H1 (cell line): ENCODE results near the gene DNTT. TPM values are rescaled to one million over a fixed set of nuclear protein-coding genes. Genes with fewer than 3 reads are reported as not detected.

Experiments
- CTCF ChIA-PET: fragments of 300-600 bp; sonication (Branson Sonifier 250); formaldehyde crosslinking; loops from one replicate; lab custom pipeline; 2021; ENCODE audit not compliant: partially characterized antibody; lab: Charles Lee
- POLR2A ChIA-PET: fragments of 300-600 bp; sonication (Branson Sonifier 250); formaldehyde crosslinking; loops from one replicate; lab custom pipeline; 2021; ENCODE audit warnings: inconsistent platforms; ENCODE audit not compliant: partially characterized antibody; lab: Charles Lee
- DNase-seq, 2 experiments: peaks; one replicate each; pipeline versions ENCODE4 v3.0.0 to v3.0.0-alpha.2; 2010 to 2022; ENCODE audit warnings: low spot score in 2 of 2, low read depth in 1 of 2, mixed read lengths in 1 of 2
- FAIRE-seq: peaks from 2 replicates; lab custom pipeline; 2011; peaks lifted over from hg19 to GRCh38; lab: Jason Lieb, UNC
- H2AFZ ChIP-seq: 2 replicates; pipeline ENCODE4 v1.8.1; 2012; ENCODE audit warnings: low read length, inconsistent platforms
- H2AK5ac ChIP-seq: 2 replicates; pipeline ENCODE4 v1.6.1; 2013; ENCODE audit warnings: low read depth, low read length
- H2BK120ac ChIP-seq: replicated peaks from 2 replicates; pipeline ENCODE3; 2013; ENCODE audit warnings: low read depth, low read length, inconsistent platforms
- H2BK12ac ChIP-seq: 2 replicates; pipeline ENCODE4 v1.6.1; 2013; ENCODE audit warnings: low read depth, low read length
- H2BK15ac ChIP-seq: 2 replicates; pipeline ENCODE4 v1.6.1; 2013; ENCODE audit warnings: low read length
- H2BK20ac ChIP-seq: 2 replicates; pipeline ENCODE4 v1.6.1; 2013; ENCODE audit warnings: low read length
- H2BK5ac ChIP-seq: 2 replicates; pipeline ENCODE4 v1.6.1; 2013; ENCODE audit warnings: low read depth, low read length
- H3K14ac ChIP-seq: 2 replicates; pipeline ENCODE4 v1.6.1; 2013; ENCODE audit warnings: inconsistent platforms; ENCODE audit not compliant: insufficient read length
- H3K18ac ChIP-seq: 2 replicates; pipeline ENCODE4 v1.6.1; 2013; ENCODE audit warnings: low read length; ENCODE audit errors: extremely low read depth
- H3K23ac ChIP-seq: 2 replicates; pipeline ENCODE4 v1.6.1; 2013; ENCODE audit warnings: inconsistent platforms; ENCODE audit not compliant: insufficient read length
- H3K23me2 ChIP-seq: 2 replicates; pipeline ENCODE4 v1.6.1; 2013; ENCODE audit warnings: low read depth, low read length
- H3K27ac ChIP-seq: 2 replicates; pipeline ENCODE4 v1.6.1; 2011; ENCODE audit warnings: low read depth, low read length, inconsistent platforms
- H3K27me3 ChIP-seq, 4 experiments: replicated peaks in 1 of 4; 1 replicate in 1 of 4; 2 replicates in 3 of 4; pipeline versions ENCODE4 v1.6.1 to v1.8.1; 2011 to 2013; ENCODE audit warnings: low read length in 3 of 4, mild to moderate bottlenecking in 3 of 4, inconsistent platforms in 2 of 4, mixed read lengths in 2 of 4, moderate library complexity in 1 of 4; ENCODE audit not compliant: control insufficient read depth in 3 of 4, insufficient read depth in 3 of 4; ENCODE audit errors: extremely low read depth in 1 of 4
- H3K36me3 ChIP-seq, 4 experiments: 2 replicates each; pipeline versions ENCODE4 v1.6.1 to v1.8.1; 2011 to 2013; ENCODE audit warnings: mild to moderate bottlenecking in 4 of 4, low read length in 3 of 4, moderate library complexity in 2 of 4, control low read depth in 1 of 4, inconsistent platforms in 1 of 4; ENCODE audit not compliant: insufficient read depth in 4 of 4, control insufficient read depth in 2 of 4
- H3K4ac ChIP-seq: replicated peaks from 2 replicates; pipeline ENCODE3; 2013; ENCODE audit warnings: low read length, low read depth, mixed read lengths, inconsistent platforms; ENCODE audit not compliant: insufficient read length
- H3K4me1 ChIP-seq, 4 experiments: replicated peaks in 1 of 4; 1 replicate in 1 of 4; 2 replicates in 3 of 4; pipeline versions ENCODE4 v1.6.1 to v1.8.1; 2011 to 2013; ENCODE audit warnings: low read length in 3 of 4, inconsistent platforms in 2 of 4, mixed read lengths in 1 of 4; ENCODE audit not compliant: insufficient read depth in 4 of 4, control insufficient read depth in 3 of 4
- H3K4me2 ChIP-seq, 2 experiments: 2 replicates each; pipeline versions ENCODE4 v1.6.1 to v1.8.1; 2011 to 2013; ENCODE audit warnings: low read depth in 2 of 2, low read length in 2 of 2, control low read depth in 1 of 2, inconsistent platforms in 1 of 2, mild to moderate bottlenecking in 1 of 2; ENCODE audit not compliant: insufficient read depth in 1 of 2
- H3K4me3 ChIP-seq, 4 experiments: fragments of 200-600, 300-600 bp in 1 of 4; sonication (generic), shearing (Covaris generic), sonication (Bioruptor Twin) in 1 of 4; 2 replicates each; pipeline versions ENCODE4 v1.5.1 to v1.8.1; 2011 to 2016; ENCODE audit warnings: low read length in 4 of 4, low read depth in 3 of 4, control low read depth in 2 of 4, inconsistent platforms in 2 of 4, mild to moderate bottlenecking in 2 of 4, mixed read lengths in 1 of 4, moderate library complexity in 1 of 4; ENCODE audit not compliant: insufficient read depth in 2 of 4; ENCODE audit errors: extremely low read depth in 1 of 4
- H3K56ac ChIP-seq: replicated peaks from 2 replicates; pipeline ENCODE3; 2013; ENCODE audit warnings: low read depth, mild to moderate bottlenecking, mixed read lengths, low read length, inconsistent platforms; ENCODE audit not compliant: insufficient read length
- H3K79me1 ChIP-seq: 2 replicates; pipeline ENCODE4 v1.6.1; 2013; ENCODE audit warnings: low read depth, low read length, control low read depth
- H3K79me2 ChIP-seq, 2 experiments: 2 replicates each; pipeline versions ENCODE4 v1.6.1 to v1.8.1; 2012 to 2013; ENCODE audit warnings: low read length in 2 of 2, mild to moderate bottlenecking in 2 of 2, inconsistent platforms in 1 of 2; ENCODE audit not compliant: insufficient read depth in 2 of 2, control insufficient read depth in 1 of 2
- H3K9ac ChIP-seq, 4 experiments: replicated peaks in 1 of 4; 1 replicate in 1 of 4; 2 replicates in 3 of 4; pipeline versions ENCODE4 v1.6.1 to v1.8.1; 2011 to 2013; ENCODE audit warnings: low read depth in 3 of 4, low read length in 3 of 4, control low read depth in 2 of 4, mild to moderate bottlenecking in 2 of 4, moderate library complexity in 2 of 4, inconsistent platforms in 1 of 4; ENCODE audit errors: extremely low read depth in 1 of 4
- H3K9me3 ChIP-seq, 2 experiments: 2 replicates each; pipeline versions ENCODE4 v1.6.1 to v1.8.1; 2012 to 2013; ENCODE audit warnings: mild to moderate bottlenecking in 2 of 2, moderate library complexity in 2 of 2, control low read depth in 1 of 2, inconsistent platforms in 1 of 2, low read depth in 1 of 2, low read length in 1 of 2, mixed read lengths in 1 of 2; ENCODE audit not compliant: insufficient read depth in 2 of 2
- H4K20me1 ChIP-seq, 2 experiments: replicated peaks in 1 of 2; 2 replicates each; pipeline versions ENCODE3 to v1.8.1; 2011 to 2013; ENCODE audit warnings: inconsistent platforms in 2 of 2, low read length in 2 of 2, mild to moderate bottlenecking in 1 of 2; ENCODE audit not compliant: insufficient read depth in 2 of 2, control insufficient read depth in 1 of 2
- H4K5ac ChIP-seq: 2 replicates; pipeline ENCODE4 v1.6.1; 2013; ENCODE audit warnings: low read length, low read depth, mixed read lengths, inconsistent platforms; ENCODE audit not compliant: insufficient read length
- H4K8ac ChIP-seq: 2 replicates; pipeline ENCODE4 v1.8.0; 2013; ENCODE audit warnings: mild to moderate bottlenecking, moderate library complexity, low read length, inconsistent platforms; ENCODE audit not compliant: insufficient read depth; ENCODE audit errors: extremely low read depth
- H4K91ac ChIP-seq: replicated peaks from 2 replicates; pipeline ENCODE3; 2013; ENCODE audit warnings: low read length, mixed read lengths, inconsistent platforms; ENCODE audit not compliant: insufficient read length
- EZH2 ChIP-seq: fragments of 200-600 bp; sonication (generic); IDR thresholded peaks from 2 replicates; pipeline ENCODE4 v1.7.1; 2012; ENCODE audit warnings: low read depth, mild to moderate bottlenecking, moderate library complexity, low read length, inconsistent platforms; ENCODE audit not compliant: severe bottlenecking
- GTF2F1 ChIP-seq: IDR thresholded peaks from 2 replicates; pipeline ENCODE4 v1.6.1; 2012; ENCODE audit warnings: low read depth, low read length, improper control_type of control experiment, borderline replicate concordance
- HDAC6 ChIP-seq: IDR thresholded peaks from one replicate; pipeline ENCODE4 v1.7.1; 2012; ENCODE audit warnings: low read depth, mild to moderate bottlenecking, inconsistent platforms, low read length, moderate library complexity
- KDM4A ChIP-seq: IDR thresholded peaks from one replicate; pipeline ENCODE4 v1.7.1; 2012; ENCODE audit warnings: low read depth, mild to moderate bottlenecking, moderate library complexity, low read length, inconsistent platforms; ENCODE audit not compliant: severe bottlenecking
- MAFK ChIP-seq: IDR thresholded peaks from 2 replicates; pipeline ENCODE4 v1.6.1; 2012; ENCODE audit warnings: low read depth, mild to moderate bottlenecking, improper control_type of control experiment, low read length
- NANOG ChIP-seq: IDR thresholded peaks from 2 replicates; pipeline ENCODE4 v1.6.1; 2011; ENCODE audit warnings: low read length, low read depth, mild to moderate bottlenecking, inconsistent platforms; ENCODE audit not compliant: insufficient read depth, poor library complexity, severe bottlenecking
- POLR2A ChIP-seq, 2 experiments: IDR thresholded peaks; 1 replicate in 1 of 2; 2 replicates in 1 of 2; pipeline ENCODE4 v1.6.1; 2011; ENCODE audit warnings: low read depth in 2 of 2, low read length in 2 of 2, mild to moderate bottlenecking in 2 of 2; ENCODE audit errors: control extremely low read depth in 1 of 2
- POLR2AphosphoS5 ChIP-seq: IDR thresholded peaks from 2 replicates; pipeline ENCODE4 v1.6.1; 2011; ENCODE audit warnings: low read depth, low read length
- RNF2 ChIP-seq: fragments of 200-900, 300-1000 bp; sonication (generic); IDR thresholded peaks from 2 replicates; pipeline ENCODE4 v1.7.1; 2016; ENCODE audit warnings: borderline replicate concordance, low read depth, mild to moderate bottlenecking, antibody characterized with exemption, low read length; ENCODE audit not compliant: poor library complexity, severe bottlenecking; ENCODE audit errors: missing control alignments
- SAP30 ChIP-seq: fragments of 300-600 bp; sonication (generic); IDR thresholded peaks from 2 replicates; pipeline ENCODE4 v1.7.1; 2012; ENCODE audit warnings: low read length, moderate library complexity, mild to moderate bottlenecking, inconsistent platforms; ENCODE audit not compliant: insufficient read depth, insufficient replicate concordance
- SP2 ChIP-seq: IDR thresholded peaks from 2 replicates; pipeline ENCODE4 v1.6.1; 2012; ENCODE audit warnings: mild to moderate bottlenecking, low read length, inconsistent platforms
- SRF ChIP-seq: IDR thresholded peaks from 2 replicates; pipeline ENCODE4 v1.6.1; 2011; ENCODE audit warnings: mild to moderate bottlenecking, low read depth, low read length, moderate library complexity
- TCF12 ChIP-seq: IDR thresholded peaks from 2 replicates; pipeline ENCODE4 v1.6.1; 2011; ENCODE audit warnings: low read depth, mild to moderate bottlenecking, low read length
- WGBS, 2 experiments: shearing (Covaris generic) in 1 of 2; methylation state at CpG; one replicate each; pipeline versions ENCODE4 v1.1.6 to v1.1.7; 2013 to 2015; ENCODE audit warnings: low lambda C conversion rate in 2 of 2, mixed read lengths in 2 of 2, inconsistent platforms in 1 of 2, low coverage in 1 of 2, missing lambda C conversion rate in 1 of 2; ENCODE audit not compliant: insufficient replicate concordance in 2 of 2, insufficient coverage in 1 of 2, insufficient read length in 1 of 2; ENCODE audit errors: extremely low coverage in 1 of 2, missing lambda C conversion rate in 1 of 2; 5-methylcytosine and 5-hydroxymethylcytosine counted together
- polyA plus RNA-seq, 7 experiments: library from polyadenylated mRNA; depleted of rRNA in 3 of 7; stranded (reverse) in 5 of 7; unstranded in 2 of 7; fragments of >200 nt in 5 of 7; fragments of 200-250 nt in 2 of 7; gene quantifications; 1 replicate in 5 of 7; 2 replicates in 1 of 7; 4 replicates in 1 of 7; pipeline versions ENCODE4 v1.2.1 to v1.2.3, GENCODE V29; 2011 to 2013; ENCODE audit warnings: missing spikeins in 2 of 7, mixed read lengths in 2 of 7
- total RNA-seq: library from RNA; stranded (reverse); fragmentation: NEBNext Ultra II Directional; extraction: Animal tissue kit (Norgen Biotek cat#: 25700); gene quantifications from 2 replicates; pipeline ENCODE4 v1.2.1, GENCODE V29; 2021

DNTT gene
- total and polyA plus RNA-seq, 2 of the 8 experiments (the other 6 are each of a cell fraction or from before 2014, with no cell fraction given): not detected

- Histone ChIP-seq H3K23ac (no peak overlapping the region), H2AFZ (0 out of 2 replicates have a peak overlapping the region, but pooled peaks have one; percentile 7), H2BK120ac (no peak overlapping the region), H3K27ac (no peak overlapping the region), H3K4me1 (peaks cover 0 to 13% (median 4%) of the 10 kb centered on the region in 4 experiments; a peak in 5 of 7 replicates), H2BK20ac (no peak overlapping the region), H4K5ac (no peak overlapping the region), H3K9me3 (no peaks in the 10 kb centered on the region), H2BK5ac (no peak overlapping the region), H3K79me1 (no peaks in the 10 kb centered on the region), H3K4ac (no peak overlapping the region), H3K4me3 (no peak overlapping the region), H3K56ac (no peak overlapping the region), H3K23me2 (no peaks in the 10 kb centered on the region), H2AK5ac (no peak overlapping the region), H4K8ac (no peak overlapping the region), H2BK15ac (no peak overlapping the region), H3K36me3 (no peaks in the 10 kb centered on the region), H3K18ac (no peak overlapping the region), H3K14ac (no peak overlapping the region), H4K91ac (no peak overlapping the region), H3K9ac (no peak overlapping the region), H4K20me1 (no peaks in the 10 kb centered on the region), H3K79me2 (no peaks in the 10 kb centered on the region), H2BK12ac (no peak overlapping the region), H3K27me3 (no peaks in the 10 kb centered on the region), H3K4me2 (no peak overlapping the region)
- POLR2A ChIA-PET: no interaction called here
- FAIRE-seq: no peak
- 68% methylated on average over 5 of the region's 5 CpGs; no CpG with 5 or more reads in 1 of the 2 experiments for WGBS, 2 experiments
- no peak for DNase-seq
- CTCF ChIA-PET: interaction anchor here (0.6 to 9.0 kb wide), 21 partner anchors 8 to 321 kb away, joined by 3 to 197 read pairs (median 4); no protein-coding TSS in a partner anchor
- TF ChIP-seq SP2: no peak
- no peak for TF ChIP-seq EZH2
- no peak for TF ChIP-seq POLR2AphosphoS5
- TF ChIP-seq HDAC6: no peak
- TF ChIP-seq TCF12: no peak
- TF ChIP-seq SAP30: no peak
- no peak for TF ChIP-seq RNF2
- no peak for TF ChIP-seq NANOG
- TF ChIP-seq MAFK: no peak
- no peak for TF ChIP-seq SRF
- TF ChIP-seq POLR2A (IDR thresholded peaks at IDR 0.05; ENCODE audit: control extremely low read depth in 1 of 2, low read depth in 2 of 2, low read length in 2 of 2): no peak
- no peak for TF ChIP-seq GTF2F1
- TF ChIP-seq KDM4A: no peak
Measured at GRCh38 chr10:96338279-96338925, 34.2 kb downstream of the DNTT start.
